Endothelial cell of umbilical vein (primary cell): ENCODE measurements around the gene CHST12. TPM values are rescaled to one million over a fixed set of nuclear protein-coding genes. Genes with fewer than 3 reads are reported as not detected.

Experiments
- BruUV-seq: library from RNA; stranded (reverse); fragments of 400-500 nt; replicated peaks from 2 replicates; lab custom pipeline; 2021; lab: Mats Ljungman, UMichigan
- CTCF ChIA-PET: fragments of 300-600, 350-600 bp; sonication (Branson Sonifier 250); formaldehyde crosslinking; loops from one replicate; lab custom pipeline; 2021; ENCODE audit warnings: antibody characterized with exemption, inconsistent platforms; lab: Charles Lee
- POLR2A ChIA-PET: fragments of 300-600, 350-600 bp; sonication (Branson Sonifier 250); formaldehyde crosslinking; loops from one replicate; lab custom pipeline; 2021; ENCODE audit warnings: antibody characterized with exemption, inconsistent platforms; lab: Charles Lee
- DNase-seq: peaks from one replicate; pipeline ENCODE4 v3.0.0-alpha.2; 2011; ENCODE audit warnings: low read depth, low spot score
- FAIRE-seq: peaks from 2 replicates; lab custom pipeline; 2011; peaks lifted over from hg19 to GRCh38; lab: Jason Lieb, UNC
- H2AFZ ChIP-seq: 2 replicates; pipeline ENCODE4 v1.6.0; 2012; ENCODE audit warnings: low read depth, low read length, control low read depth, inconsistent platforms
- H3K27ac ChIP-seq: 2 replicates; pipeline ENCODE4 v1.5.1; 2011; ENCODE audit warnings: low read depth, mild to moderate bottlenecking, control low read depth, low read length, moderate library complexity; ENCODE audit not compliant: insufficient read depth
- H3K27me3 ChIP-seq, 2 experiments: 2 replicates each; pipeline versions ENCODE4 v1.6.0 to v1.6.1; 2011; ENCODE audit warnings: low read length in 2 of 2, mixed read lengths in 1 of 2; ENCODE audit not compliant: control insufficient read depth in 2 of 2, insufficient read depth in 2 of 2
- H3K36me3 ChIP-seq, 2 experiments: 2 replicates in 1 of 2; 3 replicates in 1 of 2; pipeline ENCODE4 v1.5.1; 2011; ENCODE audit warnings: low read length in 2 of 2, mild to moderate bottlenecking in 1 of 2, moderate library complexity in 1 of 2; ENCODE audit not compliant: control insufficient read depth in 2 of 2, insufficient read depth in 2 of 2; ENCODE audit errors: extremely low read depth in 1 of 2
- H3K4me1 ChIP-seq: 3 replicates; pipeline ENCODE4 v1.5.1; 2011; ENCODE audit warnings: mild to moderate bottlenecking, low read length; ENCODE audit not compliant: control insufficient read depth, insufficient read depth; ENCODE audit errors: extremely low read depth
- H3K4me2 ChIP-seq: 2 replicates; pipeline ENCODE4 v1.6.1; 2011; ENCODE audit warnings: low read length, control low read depth, mixed read lengths; ENCODE audit not compliant: insufficient read depth
- H3K4me3 ChIP-seq, 3 experiments: fragments of 200-600 bp in 1 of 3; sonication (generic), shearing (Covaris generic) in 1 of 3; replicated peaks in 1 of 3; 2 replicates each; pipeline ENCODE4 v1.5.1; 2011 to 2016; ENCODE audit warnings: control low read depth in 3 of 3, low read length in 3 of 3, mild to moderate bottlenecking in 2 of 3, inconsistent platforms in 1 of 3, low read depth in 1 of 3, moderate library complexity in 1 of 3; ENCODE audit not compliant: insufficient read depth in 1 of 3
- H3K79me2 ChIP-seq: 2 replicates; pipeline ENCODE4 v1.6.0; 2012; ENCODE audit warnings: low read length, inconsistent platforms; ENCODE audit not compliant: control insufficient read depth, insufficient read depth
- H3K9ac ChIP-seq: replicated peaks from 2 replicates; pipeline ENCODE3; 2011; ENCODE audit warnings: low read length, control low read depth; ENCODE audit not compliant: insufficient read depth; ENCODE audit errors: extremely low read depth
- H3K9me1 ChIP-seq: replicated peaks from 3 replicates; pipeline ENCODE4 v1.6.0; 2011; ENCODE audit warnings: mild to moderate bottlenecking, low read length; ENCODE audit not compliant: control insufficient read depth, insufficient read depth; ENCODE audit errors: extremely low read depth
- H3K9me3 ChIP-seq: replicated peaks from 2 replicates; pipeline ENCODE4 v1.5.1; 2012; ENCODE audit warnings: low read length, inconsistent platforms; ENCODE audit not compliant: control insufficient read depth, insufficient read depth
- H4K20me1 ChIP-seq: replicated peaks from 2 replicates; pipeline ENCODE3; 2011; ENCODE audit warnings: mild to moderate bottlenecking, low read length; ENCODE audit not compliant: control insufficient read depth, insufficient read depth; ENCODE audit errors: extremely low read depth
- MYC ChIP-seq: IDR thresholded peaks from one replicate; pipeline ENCODE4 v1.6.1; 2011; ENCODE audit warnings: mild to moderate bottlenecking, low read depth, low read length
- POLR2A ChIP-seq: IDR thresholded peaks from 2 replicates; pipeline ENCODE4 v1.6.1; 2012; ENCODE audit warnings: low read depth, mild to moderate bottlenecking, control low read depth, low read length
- POLR2AphosphoS5 ChIP-seq: IDR thresholded peaks from 2 replicates; pipeline ENCODE4 v1.6.1; 2012; ENCODE audit warnings: low read depth, mild to moderate bottlenecking, control low read depth, low read length, moderate library complexity; ENCODE audit not compliant: insufficient read depth
- dilution Hi-C: fragments of 300-500 bp; cut with MboI; formaldehyde crosslinking; loops from one replicate; pipeline ENCODE4 v1.15.0; 2019; ENCODE audit warnings: low sequenced_read_pairs; ENCODE audit not compliant: extremely low pct_ligation_motif_present
- intact Hi-C: fragments of 100-400 bp; cut with micrococcal nuclease; formaldehyde crosslinking; loops from one replicate; pipeline ENCODE4 v1.10.0; 2022
- polyA plus RNA-seq, 4 experiments: library from polyadenylated mRNA; depleted of rRNA in 3 of 4; stranded (reverse) in 3 of 4; unstranded in 1 of 4; fragments of >200 nt; gene quantifications; 2 replicates each; pipeline versions ENCODE4 v1.2.1 to v1.2.3, GENCODE V29; 2011 to 2012; ENCODE audit warnings: missing spikeins in 1 of 4
- total RNA-seq: library from RNA; stranded (reverse); gene quantifications from 2 replicates; pipeline ENCODE4 v1.2.3, GENCODE V29; 2021
- TF ChIP-seq, protein P1 (sequence below), 2 donors: IDR thresholded peaks; 1 replicate in 1 of 2; 2 replicates in 1 of 2; pipeline ENCODE4 v1.5.1; 2011; ENCODE audit warnings: low read length in 2 of 2, mild to moderate bottlenecking in 2 of 2, moderate library complexity in 2 of 2, control low read depth in 1 of 2, inconsistent platforms in 1 of 2, low read depth in 1 of 2; ENCODE audit not compliant: insufficient read depth in 1 of 2; ENCODE audit errors: extremely low read depth in 1 of 2

CHST12 gene
- total and polyA plus RNA-seq, 2 donors (not counting 3 experiments of a cell fraction or from before 2014, with no cell fraction given): 30.2 to 52.6 TPM

DNA sequence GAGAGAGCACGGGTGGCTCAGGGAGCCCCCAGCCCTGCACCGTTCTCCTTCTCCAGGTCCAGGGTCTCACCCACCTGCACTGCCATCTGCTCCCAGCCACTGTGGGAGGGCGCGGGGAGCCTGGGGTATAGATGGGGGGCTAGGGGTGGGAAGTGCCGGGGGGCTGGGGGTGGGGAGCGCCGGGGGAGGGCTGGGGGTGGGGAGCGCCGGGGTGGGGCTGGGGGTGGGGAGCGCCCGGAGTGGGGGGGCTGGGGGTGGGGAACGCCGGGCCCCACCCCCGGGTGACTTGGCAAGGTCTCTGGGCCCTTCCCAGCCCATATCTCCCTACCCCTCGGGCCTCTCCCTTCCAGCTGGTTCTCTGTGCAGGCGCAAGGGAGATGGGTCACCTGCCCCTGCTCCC, 72.9 kb downstream of the CHST12 start, which contains the start of gene GRIFIN:
Gene GRIFIN, minus strand, starts transcription at position 101 of the 400 bp plus-strand sequence. Its CDS starts 15 bp downstream, at position 86.
- H2AFZ ChIP-seq: no peak within 1 kb of the TSS
- no peaks in the 10 kb centered on the region for H4K20me1 ChIP-seq
- TF ChIP-seq POLR2AphosphoS5 (no peak), MYC (no peak)
- intact Hi-C loops (loop anchor here (2.0 to 10.0 kb wide), 3 partner anchors 45 to 186 kb away; partner anchors contain the start of gene TTYH3), dilution Hi-C loops (no loop called here)
- no peaks in the 10 kb centered on the region for H3K9me3 ChIP-seq
- no peak within 1 kb of the TSS for H3K4me2 ChIP-seq
- POLR2A ChIA-PET: no interaction called here
- CTCF ChIA-PET: no interaction called here
- H3K9ac ChIP-seq: no peak within 1 kb of the TSS
- BruUV-seq: no TSS peak
- peaks cover 2% of the 10 kb centered on the region for H3K4me1 ChIP-seq
- H3K27ac ChIP-seq: no peak within 1 kb of the TSS
- DNase-seq (no peak), FAIRE-seq (no peak)
- H3K36me3 ChIP-seq: no peaks in the 10 kb centered on the region
- H3K4me3 ChIP-seq: no peak within 1 kb of the TSS
- H3K27me3 ChIP-seq: peaks cover 0 to 2% of the 10 kb centered on the region in 2 experiments
- no peaks in the 10 kb centered on the region for H3K9me1 ChIP-seq
- no peaks in the 10 kb centered on the region for H3K79me2 ChIP-seq

DNA sequence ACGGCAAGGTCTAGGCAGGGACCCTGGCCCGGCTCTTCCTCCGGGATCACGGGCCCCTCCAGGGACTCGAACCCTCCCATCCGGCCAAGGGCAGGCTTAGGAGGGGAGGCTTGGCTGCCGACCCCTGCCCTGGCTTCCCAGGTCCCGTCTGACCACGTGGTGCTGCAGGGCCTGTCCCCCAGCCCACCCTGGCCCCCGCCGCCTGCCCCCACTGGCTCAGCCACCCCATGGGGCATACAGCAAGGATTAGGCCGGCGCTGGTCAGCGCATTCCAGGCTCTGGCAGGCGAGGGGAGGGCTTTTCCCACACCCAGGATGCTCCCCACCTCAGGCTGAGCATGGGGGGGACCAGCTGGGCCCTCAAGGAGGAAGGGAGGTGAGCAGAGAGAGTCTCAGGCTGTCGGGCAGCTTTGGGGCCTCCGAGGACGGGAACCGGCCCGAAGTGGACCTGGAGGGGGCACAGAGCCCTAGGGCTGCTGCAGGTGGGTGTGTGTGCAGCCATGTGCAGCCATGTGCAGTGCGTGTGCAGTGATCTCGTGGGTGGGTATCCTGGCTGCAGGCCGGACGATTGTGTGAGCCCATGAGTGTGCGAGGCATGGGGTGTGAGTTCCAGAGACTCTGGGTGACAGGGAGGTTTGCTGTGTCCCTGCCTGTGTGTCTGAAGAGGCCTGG, 73.5 kb downstream of the CHST12 start:
- H3K79me2 ChIP-seq: no peaks in the 10 kb centered on the region
- no peaks in the 10 kb centered on the region for H3K9me3 ChIP-seq
- BruUV-seq: no TSS peak
- H3K27me3 ChIP-seq: peaks cover 0 to 2% of the 10 kb centered on the region in 2 experiments
- no peak overlapping the region for H3K27ac ChIP-seq
- H3K9me1 ChIP-seq: no peaks in the 10 kb centered on the region
- no peaks in the 10 kb centered on the region for H4K20me1 ChIP-seq
- DNase-seq: no peak
- FAIRE-seq: no peak
- intact Hi-C loops (loop anchor here (1.0 to 10.0 kb wide), 5 partner anchors 44 to 204 kb away; partner anchors contain the start of genes BRAT1 and TTYH3), dilution Hi-C loops (no loop called here)
- H3K9ac ChIP-seq: no peak overlapping the region
- H3K36me3 ChIP-seq: no peaks in the 10 kb centered on the region
- TF ChIP-seq, protein P1, sequence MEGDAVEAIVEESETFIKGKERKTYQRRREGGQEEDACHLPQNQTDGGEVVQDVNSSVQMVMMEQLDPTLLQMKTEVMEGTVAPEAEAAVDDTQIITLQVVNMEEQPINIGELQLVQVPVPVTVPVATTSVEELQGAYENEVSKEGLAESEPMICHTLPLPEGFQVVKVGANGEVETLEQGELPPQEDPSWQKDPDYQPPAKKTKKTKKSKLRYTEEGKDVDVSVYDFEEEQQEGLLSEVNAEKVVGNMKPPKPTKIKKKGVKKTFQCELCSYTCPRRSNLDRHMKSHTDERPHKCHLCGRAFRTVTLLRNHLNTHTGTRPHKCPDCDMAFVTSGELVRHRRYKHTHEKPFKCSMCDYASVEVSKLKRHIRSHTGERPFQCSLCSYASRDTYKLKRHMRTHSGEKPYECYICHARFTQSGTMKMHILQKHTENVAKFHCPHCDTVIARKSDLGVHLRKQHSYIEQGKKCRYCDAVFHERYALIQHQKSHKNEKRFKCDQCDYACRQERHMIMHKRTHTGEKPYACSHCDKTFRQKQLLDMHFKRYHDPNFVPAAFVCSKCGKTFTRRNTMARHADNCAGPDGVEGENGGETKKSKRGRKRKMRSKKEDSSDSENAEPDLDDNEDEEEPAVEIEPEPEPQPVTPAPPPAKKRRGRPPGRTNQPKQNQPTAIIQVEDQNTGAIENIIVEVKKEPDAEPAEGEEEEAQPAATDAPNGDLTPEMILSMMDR (IDR thresholded peaks at IDR 0.05; ENCODE audit: extremely low read depth in 1 of 2, insufficient read depth in 1 of 2, low read depth in 1 of 2, low read length in 2 of 2): no peak
- TF ChIP-seq POLR2A: no peak
- H3K4me3 ChIP-seq: no peak overlapping the region
- no peak overlapping the region for H3K4me2 ChIP-seq
- H2AFZ ChIP-seq: no peak overlapping the region
- POLR2A ChIA-PET: no interaction called here
- CTCF ChIA-PET: no interaction called here
- H3K4me1 ChIP-seq: no peaks in the 10 kb centered on the region
